Measurements from ENCODE around the gene CHMP2B. TPM values are rescaled to one million over a fixed set of nuclear protein-coding genes. Genes with fewer than 3 reads are reported as not detected.
"Not testable (repeated sequence)": the region's sequence is repeated elsewhere in the genome, so short reads cannot be mapped to it uniquely, and the experiment has no call there.

The CHMP2B gene
- total RNA-seq, 2 donors from 2014 or later: 27.0 to 41.8 TPM

- ATAC-seq (no peak), DNase-seq (no peak)
- intact Hi-C loops (cut with DNase I): no loop called here
These were observed 61.3 kb downstream of the CHMP2B start for GRCh38 chr3:87288446-87288845.

GRCh38 chr3:87298111-87298718 lies 71.1 kb downstream of the CHMP2B start:
- intact Hi-C loops (cut with DNase I): no loop called here
- no peak for DNase-seq

GRCh38 chr3:87305031-87305430 lies 77.9 kb downstream of the CHMP2B start:
- intact Hi-C loops (cut with DNase I); DNase-seq; ATAC-seq: not testable (repeated sequence)

More at GRCh38 chr3:87298111-87298718, 71.1 kb downstream of the CHMP2B start:
- ATAC-seq: no peak

Small RNAs within 50 kb of the gene (microRNA-seq; reads per million reads assigned to microRNA genes)
- 0 reads per million in 2 donors for gene MIR4795

Other genes starting within 250 kb of the CHMP2B start
- 10 to 100 TPM in 1 of 2 donors, 1 to 10 TPM in 1; 8.2 to 19.4 TPM for gene VGLL3, start 236.2 kb upstream of the CHMP2B start, total RNA-seq
- not detected for gene POU1F1, start 49.3 kb downstream of the CHMP2B start, total RNA-seq

Measured in left cardiac atrium (tissue), 4 donors.